Activated CD4-positive, alpha-beta memory T cell treated with anti-CD3 and anti-CD28 coated beads for 36 hours (primary cell): Measurements from ENCODE around the gene DCAF15. TPM values are rescaled to one million over a fixed set of nuclear protein-coding genes. Genes with fewer than 3 reads are reported as not detected.

ENCODE experiments used
- CTCF ChIA-PET: fragments of 350-600 bp; sonication (Branson Sonifier 250); formaldehyde crosslinking; loops from one replicate; lab custom pipeline; 2021; ENCODE audit warnings: antibody characterized with exemption, inconsistent platforms; lab: Charles Lee
- POLR2A ChIA-PET: fragments of 350-600 bp; sonication (Branson Sonifier 250); formaldehyde crosslinking; loops from one replicate; lab custom pipeline; 2021; ENCODE audit warnings: antibody characterized with exemption; lab: Charles Lee
- DNase-seq: peaks from one replicate; pipeline ENCODE4 v3.0.0-alpha.2; 2020
- H3K27ac Mint-ChIP-seq: one replicate; pipeline ENCODE4 v1.8.0; 2021; ENCODE audit warnings: mixed read lengths
- H3K27me3 Mint-ChIP-seq: one replicate; pipeline ENCODE4 v1.8.0; 2021; ENCODE audit warnings: mixed read lengths
- H3K36me3 Mint-ChIP-seq: one replicate; pipeline ENCODE4 v1.8.0; 2021; ENCODE audit warnings: mixed read lengths
- H3K4me1 Mint-ChIP-seq: one replicate; pipeline ENCODE4 v1.8.0; 2021; ENCODE audit warnings: low read depth, mixed read lengths
- H3K4me3 Mint-ChIP-seq: one replicate; pipeline ENCODE4 v1.8.0; 2021; ENCODE audit warnings: mild to moderate bottlenecking, mixed read lengths
- H3K9me3 Mint-ChIP-seq: one replicate; pipeline ENCODE4 v1.8.0; 2021; ENCODE audit warnings: mixed read lengths
- intact Hi-C: fragments of 100-400 bp; cut with micrococcal nuclease; formaldehyde crosslinking; loops from one replicate; pipeline ENCODE4 v1.15.1; 2023
- total RNA-seq, 2 experiments: library from RNA; stranded (reverse); gene quantifications; one replicate each; pipeline ENCODE4 v1.2.3, GENCODE V29; 2021

The DCAF15 gene
- total RNA-seq, 2 experiments from 2014 or later = 67.0 to 72.0 TPM

GRCh38 chr19:13989487-13989886 is 37.2 kb downstream of the DCAF15 start:
- Mint-ChIP-seq H3K36me3 (peaks cover 19% of the 10 kb centered on the region), H3K9me3 (no peaks in the 10 kb centered on the region), H3K27me3 (no peaks in the 10 kb centered on the region), H3K4me1 (peaks cover 51% of the 10 kb centered on the region), H3K4me3 (no peak overlapping the region), H3K27ac (peak overlapping the region; percentile 35)
- CTCF ChIA-PET = no interaction called here
- POLR2A ChIA-PET = interaction anchor here (0.6 kb wide), 1 partner anchor 38 kb away, joined by 3 read pairs; the partner anchor contains the start of gene RLN3
- DNase-seq = no peak
- intact Hi-C loops = loop anchor here (10.0 kb wide), 1 partner anchor 105 kb away; no protein-coding TSS in a partner anchor

GRCh38 chr19:13990085-13990484 is 37.8 kb downstream of the DCAF15 start:
- H3K4me1 Mint-ChIP-seq = peaks cover 46% of the 10 kb centered on the region
- ChIA-PET CTCF (interaction anchor here (0.6 kb wide), 1 partner anchor 216 kb away, joined by 3 read pairs; the partner anchor contains the start of gene C19orf53), POLR2A (interaction anchor here (0.6 kb wide), 1 partner anchor 38 kb away, joined by 3 read pairs; the partner anchor contains the start of gene RLN3)
- DNase-seq = no peak
- H3K36me3 Mint-ChIP-seq = peaks cover 19% of the 10 kb centered on the region
- H3K27me3 Mint-ChIP-seq = no peaks in the 10 kb centered on the region
- H3K27ac Mint-ChIP-seq = peak overlapping the region; percentile 35
- H3K4me3 Mint-ChIP-seq = no peak overlapping the region
- intact Hi-C loops = no loop called here
- no peaks in the 10 kb centered on the region for H3K9me3 Mint-ChIP-seq

- CTCF ChIA-PET = no interaction called here
- intact Hi-C loops = no loop called here
- POLR2A ChIA-PET = no interaction called here
Measured at GRCh38 chr19:13992025-13992424, 39.7 kb downstream of the DCAF15 start.

GRCh38 chr19:13993590-13994300 is 41.4 kb downstream of the DCAF15 start:
- DNase-seq = no peak
- POLR2A ChIA-PET = interaction anchor here (1.2 to 1.5 kb wide), 3 partner anchors 13 to 40 kb away, joined by 3 to 4 read pairs (median 3); partner anchors contain the start of gene RFX1
- H3K4me3 Mint-ChIP-seq = no peak overlapping the region
- H3K36me3 Mint-ChIP-seq = peaks cover 18% of the 10 kb centered on the region
- no peaks in the 10 kb centered on the region for H3K27me3 Mint-ChIP-seq
- CTCF ChIA-PET = interaction anchor here (0.6 to 1.3 kb wide), 3 partner anchors 65 to 75 kb away, joined by 3 to 5 read pairs (median 4); no protein-coding TSS in a partner anchor
- H3K4me1 Mint-ChIP-seq = peaks cover 15% of the 10 kb centered on the region
- H3K9me3 Mint-ChIP-seq = peaks cover 2% of the 10 kb centered on the region
- no peak overlapping the region for H3K27ac Mint-ChIP-seq
- intact Hi-C loops = no loop called here

More at GRCh38 chr19:13992025-13992424, 39.7 kb downstream of the DCAF15 start:
- peaks cover 30% of the 10 kb centered on the region for H3K4me1 Mint-ChIP-seq
- H3K36me3 Mint-ChIP-seq = peaks cover 19% of the 10 kb centered on the region
- no peaks in the 10 kb centered on the region for H3K27me3 Mint-ChIP-seq
- no peak overlapping the region for H3K4me3 Mint-ChIP-seq
- no peak overlapping the region for H3K27ac Mint-ChIP-seq
- DNase-seq = no peak
- no peaks in the 10 kb centered on the region for H3K9me3 Mint-ChIP-seq

GRCh38 chr19:13995017-13995728 is 42.9 kb downstream of the DCAF15 start:
- Mint-ChIP-seq H3K9me3 (peaks cover 10% of the 10 kb centered on the region), H3K4me1 (peaks cover 3% of the 10 kb centered on the region), H3K36me3 (peaks cover 17% of the 10 kb centered on the region), H3K27ac (peak overlapping the region; percentile 10), H3K4me3 (no peak overlapping the region), H3K27me3 (no peaks in the 10 kb centered on the region)
- intact Hi-C loops = no loop called here
- CTCF ChIA-PET = no interaction called here
- POLR2A ChIA-PET = no interaction called here
- DNase-seq = no peak

- ChIA-PET POLR2A (no interaction called here), CTCF (no interaction called here)
- peaks cover 10% of the 10 kb centered on the region for H3K9me3 Mint-ChIP-seq
- no peak for DNase-seq
- H3K27me3 Mint-ChIP-seq = no peaks in the 10 kb centered on the region
- peaks cover 6% of the 10 kb centered on the region for H3K4me1 Mint-ChIP-seq
- H3K27ac Mint-ChIP-seq = no peak overlapping the region
- no peak overlapping the region for H3K4me3 Mint-ChIP-seq
- peaks cover 18% of the 10 kb centered on the region for H3K36me3 Mint-ChIP-seq
- intact Hi-C loops = no loop called here
Measured at GRCh38 chr19:13995878-13996765, 43.8 kb downstream of the DCAF15 start.

- H3K27me3 Mint-ChIP-seq = no peaks in the 10 kb centered on the region
- no peak overlapping the region for H3K27ac Mint-ChIP-seq
- H3K4me1 Mint-ChIP-seq = peaks cover 12% of the 10 kb centered on the region
- H3K4me3 Mint-ChIP-seq = no peak overlapping the region
- ChIA-PET POLR2A (interaction anchor here (1.4 kb wide), 1 partner anchor 10 kb away, joined by 3 read pairs; no protein-coding TSS in a partner anchor), CTCF (no interaction called here)
- H3K9me3 Mint-ChIP-seq = peaks cover 10% of the 10 kb centered on the region
- DNase-seq = no peak
- peaks cover 17% of the 10 kb centered on the region for H3K36me3 Mint-ChIP-seq
- intact Hi-C loops = no loop called here
Measured at GRCh38 chr19:13996928-13997630, 44.8 kb downstream of the DCAF15 start.

- CTCF ChIA-PET = no interaction called here
- Mint-ChIP-seq H3K4me1 (peaks cover 18% of the 10 kb centered on the region), H3K27me3 (no peaks in the 10 kb centered on the region), H3K36me3 (peaks cover 15% of the 10 kb centered on the region), H3K4me3 (no peak overlapping the region), H3K27ac (no peak overlapping the region), H3K9me3 (peaks cover 10% of the 10 kb centered on the region)
- DNase-seq = no peak
- POLR2A ChIA-PET = interaction anchor here (1.4 kb wide), 1 partner anchor 11 kb away, joined by 3 read pairs; no protein-coding TSS in a partner anchor
- intact Hi-C loops = no loop called here
Measured at GRCh38 chr19:13997631-13997962, 45.3 kb downstream of the DCAF15 start.

GRCh38 chr19:13998426-13998825 is 46.1 kb downstream of the DCAF15 start:
- intact Hi-C loops = no loop called here

GRCh38 chr19:13999085-13999484 is 46.8 kb downstream of the DCAF15 start:
- Mint-ChIP-seq H3K9me3 (peaks cover 10% of the 10 kb centered on the region), H3K4me1 (peaks cover 30% of the 10 kb centered on the region), H3K27me3 (no peaks in the 10 kb centered on the region), H3K36me3 (peaks cover 15% of the 10 kb centered on the region), H3K4me3 (no peak overlapping the region), H3K27ac (no peak overlapping the region)
- ChIA-PET CTCF (interaction anchor here (1.8 kb wide), 1 partner anchor 33 kb away, joined by 7 read pairs; the partner anchor contains the start of gene IL27RA), POLR2A (no interaction called here)
- intact Hi-C loops = no loop called here
- no peak for DNase-seq

More at GRCh38 chr19:13998426-13998825, 46.1 kb downstream of the DCAF15 start:
- no peak overlapping the region for H3K4me3 Mint-ChIP-seq
- H3K27me3 Mint-ChIP-seq = no peaks in the 10 kb centered on the region
- H3K9me3 Mint-ChIP-seq = peaks cover 10% of the 10 kb centered on the region
- ChIA-PET POLR2A (interaction anchor here (1.4 kb wide), 1 partner anchor 12 kb away, joined by 3 read pairs; no protein-coding TSS in a partner anchor), CTCF (interaction anchor here (1.8 kb wide), 1 partner anchor 33 kb away, joined by 7 read pairs; the partner anchor contains the start of gene IL27RA)
- no peak for DNase-seq
- peaks cover 15% of the 10 kb centered on the region for H3K36me3 Mint-ChIP-seq
- H3K4me1 Mint-ChIP-seq = peaks cover 26% of the 10 kb centered on the region
- no peak overlapping the region for H3K27ac Mint-ChIP-seq
